NCI-H2196 (cell line): Measurements from ENCODE around the gene ZNF672.
"Not testable (repeated sequence)": the region's sequence is repeated elsewhere in the genome, so short reads cannot be mapped to it uniquely, and the experiment has no call there.

Source experiments
- DNase-seq: peaks from one replicate; lab custom pipeline; 2025; ENCODE audit not compliant: unreplicated experiment; lab: John Stamatoyannopoulos, UW

The ZNF672 gene

GRCh38 chr1:248884632-248885295 lies 46.7 kb downstream of the ZNF672 start:
- DNase-seq = no peak

- no peak for DNase-seq
Observed at GRCh38 chr1:248885646-248886045, 47.6 kb downstream of the ZNF672 start.

GRCh38 chr1:248886237-248886895 lies 48.3 kb downstream of the ZNF672 start:
- no peak for DNase-seq

- DNase-seq = not testable (repeated sequence)
Observed at GRCh38 chr1:248889914-248890243, 51.9 kb downstream of the ZNF672 start.

GRCh38 chr1:248890549-248891498 lies 52.8 kb downstream of the ZNF672 start:
- no peak for DNase-seq

GRCh38 chr1:248891758-248892157 lies 53.7 kb downstream of the ZNF672 start:
- DNase-seq = no peak

GRCh38 chr1:248892590-248892989 lies 54.6 kb downstream of the ZNF672 start:
- DNase-seq = no peak

- no peak for DNase-seq
Observed at GRCh38 chr1:248894837-248895236, 56.8 kb downstream of the ZNF672 start.

- no peak for DNase-seq
Observed at GRCh38 chr1:248897412-248898337, 59.7 kb downstream of the ZNF672 start.
